ENCODE results near the gene NDFIP1.
"Not testable (repeated sequence)": the region's sequence is repeated elsewhere in the genome, so short reads cannot be mapped to it uniquely, and the experiment has no call there.

The NDFIP1 gene

DNA sequence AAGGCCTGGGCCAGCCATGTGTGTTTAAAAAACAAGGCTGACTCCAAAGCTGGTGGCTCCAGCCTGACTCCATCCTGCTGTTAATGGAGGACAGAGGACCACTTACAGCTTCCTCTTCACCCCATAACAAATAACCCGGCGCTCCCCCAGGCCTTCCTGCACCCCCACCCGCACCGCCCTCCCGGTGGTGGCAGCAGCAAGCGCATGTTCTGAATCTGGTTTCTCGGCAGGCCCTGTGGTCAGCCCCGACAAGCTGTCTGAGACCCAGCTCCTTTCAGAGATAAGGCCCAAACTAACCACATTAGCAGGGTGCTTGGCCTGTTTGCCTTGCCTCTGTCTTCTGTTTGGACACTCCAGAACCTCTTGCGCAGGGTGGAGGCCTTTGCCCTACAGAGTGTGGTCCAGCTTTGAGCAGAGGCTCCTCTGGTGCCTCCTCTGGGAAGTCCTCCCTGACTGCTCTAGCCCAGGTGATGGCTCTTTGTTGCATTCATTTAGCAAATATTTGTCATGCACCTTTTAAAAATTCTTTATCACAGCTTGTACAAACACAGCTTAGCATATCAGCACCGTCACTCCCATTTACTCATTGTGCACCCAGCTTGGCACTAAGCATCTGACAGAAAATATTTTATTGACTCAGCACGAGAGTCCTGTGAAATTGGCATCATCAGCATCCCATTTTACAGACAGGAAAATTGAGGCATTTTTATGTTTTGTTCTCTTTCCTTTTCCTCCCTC lies 78.4 kb downstream of the NDFIP1 start:
- no peak for DNase-seq (ENCODE audit: low spot score)
- TF ChIP-seq, protein P1, sequence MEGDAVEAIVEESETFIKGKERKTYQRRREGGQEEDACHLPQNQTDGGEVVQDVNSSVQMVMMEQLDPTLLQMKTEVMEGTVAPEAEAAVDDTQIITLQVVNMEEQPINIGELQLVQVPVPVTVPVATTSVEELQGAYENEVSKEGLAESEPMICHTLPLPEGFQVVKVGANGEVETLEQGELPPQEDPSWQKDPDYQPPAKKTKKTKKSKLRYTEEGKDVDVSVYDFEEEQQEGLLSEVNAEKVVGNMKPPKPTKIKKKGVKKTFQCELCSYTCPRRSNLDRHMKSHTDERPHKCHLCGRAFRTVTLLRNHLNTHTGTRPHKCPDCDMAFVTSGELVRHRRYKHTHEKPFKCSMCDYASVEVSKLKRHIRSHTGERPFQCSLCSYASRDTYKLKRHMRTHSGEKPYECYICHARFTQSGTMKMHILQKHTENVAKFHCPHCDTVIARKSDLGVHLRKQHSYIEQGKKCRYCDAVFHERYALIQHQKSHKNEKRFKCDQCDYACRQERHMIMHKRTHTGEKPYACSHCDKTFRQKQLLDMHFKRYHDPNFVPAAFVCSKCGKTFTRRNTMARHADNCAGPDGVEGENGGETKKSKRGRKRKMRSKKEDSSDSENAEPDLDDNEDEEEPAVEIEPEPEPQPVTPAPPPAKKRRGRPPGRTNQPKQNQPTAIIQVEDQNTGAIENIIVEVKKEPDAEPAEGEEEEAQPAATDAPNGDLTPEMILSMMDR (IDR thresholded peaks at IDR 0.05; ENCODE audit: extremely low read depth, insufficient read depth, missing control alignments) = no peak
- in situ Hi-C loops (cut with MboI; ENCODE audit: low pct_unique_long_range_greater_than_20kb, low sequenced_read_pairs, unreplicated experiment) = no loop called here

DNA sequence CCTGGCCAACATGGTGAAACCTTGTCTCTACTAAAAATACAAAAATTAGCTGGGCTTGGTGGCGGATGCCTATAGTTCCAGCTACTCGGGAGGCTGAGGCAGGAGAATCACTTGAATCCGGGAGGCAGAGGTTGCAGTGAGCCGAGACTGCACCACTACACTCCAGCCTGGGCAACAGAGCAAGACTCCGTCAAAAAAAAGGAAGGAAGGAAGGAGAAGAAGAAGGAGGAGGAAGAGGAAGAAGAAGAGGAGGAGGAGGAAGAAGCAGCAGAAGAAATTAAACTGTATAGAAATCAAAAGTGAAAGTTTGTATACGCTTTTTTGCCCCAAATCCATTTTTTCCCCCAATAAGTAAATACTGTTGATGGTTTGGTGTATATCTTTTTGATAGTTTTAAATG lies 80.1 kb downstream of the NDFIP1 start:
- DNase-seq (ENCODE audit: low spot score); in situ Hi-C loops (cut with MboI; ENCODE audit: low pct_unique_long_range_greater_than_20kb, low sequenced_read_pairs, unreplicated experiment): not testable (repeated sequence)

DNA sequence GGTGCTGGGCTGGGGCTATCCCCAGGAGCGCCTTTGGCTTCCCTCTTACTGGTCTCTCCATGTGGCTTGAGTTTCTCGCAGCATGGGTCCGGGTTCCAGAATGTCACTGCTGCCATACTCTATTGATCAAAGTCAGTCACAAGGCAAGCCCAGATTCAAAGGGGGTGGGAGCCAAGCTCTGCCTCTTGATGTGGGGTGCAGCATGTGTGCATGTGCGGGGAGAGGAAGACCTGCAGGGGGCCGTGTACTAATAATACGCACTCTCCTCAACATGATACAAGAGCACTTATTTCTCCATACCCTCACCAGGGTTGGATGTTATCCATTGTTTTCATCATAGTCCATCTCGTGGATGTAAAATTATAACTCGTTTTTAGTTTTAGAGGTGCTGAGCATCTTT lies 81.2 kb downstream of the NDFIP1 start:
- no peak for DNase-seq (ENCODE audit: low spot score)
- in situ Hi-C loops (cut with MboI; ENCODE audit: low pct_unique_long_range_greater_than_20kb, low sequenced_read_pairs, unreplicated experiment) = no loop called here
- TF ChIP-seq, protein P1 (IDR thresholded peaks at IDR 0.05; ENCODE audit: extremely low read depth, insufficient read depth, missing control alignments) = no peak

DNA sequence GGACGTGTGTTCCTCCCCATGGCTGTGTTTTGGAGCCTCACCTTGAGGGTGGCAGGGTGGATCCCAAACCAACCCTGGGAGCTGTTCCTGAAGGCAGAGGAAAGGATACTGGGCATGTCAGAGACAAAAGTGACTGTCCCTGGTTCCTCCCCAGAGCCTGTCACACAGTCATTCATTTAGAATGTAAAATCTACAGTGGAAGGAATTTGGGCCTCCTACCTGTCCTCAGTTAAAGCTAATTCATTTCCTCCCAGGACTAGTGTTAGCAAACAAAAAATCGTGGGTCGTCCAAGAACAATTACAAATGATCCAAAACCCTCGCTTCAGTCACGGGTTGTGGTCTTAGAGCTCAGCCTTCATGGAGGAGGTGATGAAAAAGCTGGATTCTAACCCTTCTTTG lies 83.2 kb downstream of the NDFIP1 start:
- in situ Hi-C loops (cut with MboI; ENCODE audit: low pct_unique_long_range_greater_than_20kb, low sequenced_read_pairs, unreplicated experiment) = no loop called here
- no peak for DNase-seq (ENCODE audit: low spot score)
- TF ChIP-seq, protein P1 (IDR thresholded peaks at IDR 0.05; ENCODE audit: extremely low read depth, insufficient read depth, missing control alignments) = no peak

DNA sequence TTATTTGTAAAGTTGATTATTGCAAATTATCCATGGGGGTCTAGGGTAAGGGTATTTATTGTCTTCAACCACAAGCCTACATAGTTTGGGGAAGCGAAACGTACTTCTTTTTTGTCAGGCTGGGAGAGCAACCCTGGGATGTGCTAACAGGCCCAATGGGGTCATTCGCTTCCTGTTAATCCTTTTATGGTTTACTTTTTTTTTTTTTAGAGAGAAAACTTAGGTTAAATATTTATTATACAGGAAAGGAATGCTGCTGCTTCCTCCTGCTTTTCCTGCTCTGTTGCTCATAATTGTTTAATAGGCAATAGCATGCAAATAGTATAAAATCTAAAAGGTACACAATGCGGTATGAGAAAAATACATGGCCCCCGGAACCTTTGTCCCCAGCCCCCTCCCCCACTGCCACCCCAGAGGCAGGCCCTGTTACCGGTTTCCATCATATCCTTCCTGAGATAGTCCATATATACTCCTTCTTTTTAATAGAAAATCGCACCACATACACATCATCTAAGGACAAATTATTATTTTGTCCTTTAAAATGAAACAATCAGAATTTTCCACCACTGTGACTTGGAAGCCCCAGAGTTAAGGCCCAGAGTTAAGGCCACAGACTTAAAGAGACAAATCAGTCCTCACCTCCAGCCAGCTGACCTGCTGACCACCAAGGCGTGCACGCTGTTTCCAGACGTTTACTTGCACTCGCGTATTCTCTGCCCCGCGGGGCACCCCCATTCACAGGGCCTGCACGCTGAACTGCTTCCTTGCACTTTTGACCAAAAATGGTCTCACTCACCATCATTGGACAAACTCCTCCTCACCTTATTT lies 83.9 kb downstream of the NDFIP1 start:
- DNase-seq (ENCODE audit: low spot score) = no peak
- TF ChIP-seq, protein P1 (IDR thresholded peaks at IDR 0.05; ENCODE audit: extremely low read depth, insufficient read depth, missing control alignments) = no peak

DNA sequence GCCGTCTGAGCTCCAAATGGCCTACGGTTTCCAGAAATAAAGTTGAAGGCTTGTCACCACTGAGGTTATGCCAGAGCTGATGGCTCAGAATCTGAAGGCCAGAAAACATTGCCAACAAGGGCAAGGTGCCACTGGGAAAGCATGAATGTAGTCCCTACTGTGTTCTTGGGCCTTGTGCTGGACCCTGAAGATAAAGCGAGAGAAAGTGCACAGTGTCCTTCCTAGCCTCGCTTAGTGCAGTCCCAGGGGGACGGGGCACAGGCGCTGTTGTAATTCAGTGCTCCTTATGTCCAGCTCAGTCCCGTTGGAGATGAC lies 84.5 kb downstream of the NDFIP1 start:
- in situ Hi-C loops (cut with MboI; ENCODE audit: low pct_unique_long_range_greater_than_20kb, low sequenced_read_pairs, unreplicated experiment) = no loop called here
- DNase-seq (ENCODE audit: low spot score) = no peak
- TF ChIP-seq, protein P1 (IDR thresholded peaks at IDR 0.05; ENCODE audit: extremely low read depth, insufficient read depth, missing control alignments) = no peak

More for the DNA sequence above, 83.9 kb downstream of the NDFIP1 start:
- in situ Hi-C loops (cut with MboI; ENCODE audit: low pct_unique_long_range_greater_than_20kb, low sequenced_read_pairs, unreplicated experiment) = no loop called here

DNA sequence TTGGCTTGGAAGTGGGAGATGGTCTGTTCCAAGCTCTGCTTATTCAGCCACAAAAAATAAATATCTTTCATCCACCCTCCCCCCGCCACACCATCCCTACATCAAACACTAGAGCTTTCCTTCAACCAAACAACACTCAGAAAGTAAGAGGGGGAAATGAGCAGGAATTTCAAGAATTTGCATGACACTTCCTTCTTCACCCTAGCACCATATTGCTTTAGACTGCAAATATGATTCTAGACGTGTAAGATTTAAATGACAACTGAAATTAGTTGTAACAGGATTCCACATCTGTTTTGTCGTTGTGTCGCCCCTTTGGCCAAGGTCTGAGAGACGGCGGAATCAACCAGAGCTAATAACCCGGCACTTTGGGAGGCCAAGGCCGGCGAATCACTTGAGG lies 88.5 kb downstream of the NDFIP1 start:
- in situ Hi-C loops (cut with MboI; ENCODE audit: low pct_unique_long_range_greater_than_20kb, low sequenced_read_pairs, unreplicated experiment) = no loop called here
- TF ChIP-seq, protein P1 (IDR thresholded peaks at IDR 0.05; ENCODE audit: extremely low read depth, insufficient read depth, missing control alignments) = no peak
- no peak for DNase-seq (ENCODE audit: low spot score)

Data from GM13977 (cell line).